ENCODE data around the gene RNF213. TPM values are rescaled to one million over a fixed set of nuclear protein-coding genes. Genes with fewer than 3 reads are reported as not detected.
"Not testable (repeated sequence)": the region's sequence is repeated elsewhere in the genome, so short reads cannot be mapped to it uniquely, and the experiment has no call there.

Gene RNF213
- total RNA-seq, 4 donors from 2014 or later: 83.6 to 205 (median 103) TPM

- ATAC-seq (ENCODE audit: low FRiP score) (no peak), DNase-seq (ENCODE audit: low spot score) (no peak)
- TF ChIP-seq CTCF (IDR thresholded peaks at IDR 0.05): no peak
Observed at GRCh38 chr17:80233202-80233601, 27.4 kb upstream of the RNF213 start.

- ATAC-seq (ENCODE audit: low FRiP score) (no peak), DNase-seq (ENCODE audit: low spot score) (no peak)
- TF ChIP-seq CTCF (IDR thresholded peaks at IDR 0.05): no peak
Observed at GRCh38 chr17:80236911-80237310, 23.7 kb upstream of the RNF213 start.

- TF ChIP-seq CTCF (IDR thresholded peaks at IDR 0.05): no peak
- ATAC-seq (ENCODE audit: low FRiP score) (no peak), DNase-seq (ENCODE audit: low spot score) (no peak)
Observed at GRCh38 chr17:80237386-80237785, 23.3 kb upstream of the RNF213 start.

- no peak for DNase-seq (ENCODE audit: low spot score)
- no peak for TF ChIP-seq CTCF (IDR thresholded peaks at IDR 0.05)
- no peak for ATAC-seq (ENCODE audit: low FRiP score)
Observed at GRCh38 chr17:80242505-80242904, 18.1 kb upstream of the RNF213 start.

GRCh38 chr17:80243526-80244433 lies 16.9 kb upstream of the RNF213 start:
- TF ChIP-seq CTCF (IDR thresholded peaks at IDR 0.05): no peak
- ATAC-seq (ENCODE audit: low FRiP score): no peak
- no peak for DNase-seq (ENCODE audit: low spot score)

- DNase-seq (ENCODE audit: low spot score); ATAC-seq (ENCODE audit: low FRiP score): not testable (repeated sequence)
Observed at GRCh38 chr17:80244448-80244847, 16.2 kb upstream of the RNF213 start.

- DNase-seq (ENCODE audit: low spot score) (no peak), ATAC-seq (ENCODE audit: low FRiP score) (no peak)
- no peak for TF ChIP-seq CTCF (IDR thresholded peaks at IDR 0.05)
Observed at GRCh38 chr17:80244871-80245509, 15.7 kb upstream of the RNF213 start.

All from omental fat pad (tissue), 4 donors.